Measurements from ENCODE around the gene TLE1. TPM values are rescaled to one million over a fixed set of nuclear protein-coding genes. Genes with fewer than 3 reads are reported as not detected.

TLE1 gene
- total RNA-seq, 4 donors from 2014 or later = 51.5 to 77.3 (median 62.2) TPM

- TF ChIP-seq POLR2AphosphoS5 (IDR thresholded peaks at IDR 0.05) = no peak
- TF ChIP-seq POLR2A (IDR thresholded peaks at IDR 0.05) = no peak
- TF ChIP-seq EP300 (IDR thresholded peaks at IDR 0.05; ENCODE audit: low read depth) = no peak
- TF ChIP-seq, protein P1, sequence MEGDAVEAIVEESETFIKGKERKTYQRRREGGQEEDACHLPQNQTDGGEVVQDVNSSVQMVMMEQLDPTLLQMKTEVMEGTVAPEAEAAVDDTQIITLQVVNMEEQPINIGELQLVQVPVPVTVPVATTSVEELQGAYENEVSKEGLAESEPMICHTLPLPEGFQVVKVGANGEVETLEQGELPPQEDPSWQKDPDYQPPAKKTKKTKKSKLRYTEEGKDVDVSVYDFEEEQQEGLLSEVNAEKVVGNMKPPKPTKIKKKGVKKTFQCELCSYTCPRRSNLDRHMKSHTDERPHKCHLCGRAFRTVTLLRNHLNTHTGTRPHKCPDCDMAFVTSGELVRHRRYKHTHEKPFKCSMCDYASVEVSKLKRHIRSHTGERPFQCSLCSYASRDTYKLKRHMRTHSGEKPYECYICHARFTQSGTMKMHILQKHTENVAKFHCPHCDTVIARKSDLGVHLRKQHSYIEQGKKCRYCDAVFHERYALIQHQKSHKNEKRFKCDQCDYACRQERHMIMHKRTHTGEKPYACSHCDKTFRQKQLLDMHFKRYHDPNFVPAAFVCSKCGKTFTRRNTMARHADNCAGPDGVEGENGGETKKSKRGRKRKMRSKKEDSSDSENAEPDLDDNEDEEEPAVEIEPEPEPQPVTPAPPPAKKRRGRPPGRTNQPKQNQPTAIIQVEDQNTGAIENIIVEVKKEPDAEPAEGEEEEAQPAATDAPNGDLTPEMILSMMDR (IDR thresholded peaks at IDR 0.05) = no peak
- no peak for DNase-seq
- H3K27me3 ChIP-seq = no peaks in the 10 kb centered on the region
- no peak overlapping the region for H3K27ac ChIP-seq
- in situ Hi-C loops (cut with MboI; ENCODE audit: low pct_ligation_motif_present in 1 of 4, low pct_unique_long_range_greater_than_20kb in 1 of 4, low sequenced_read_pairs in 3 of 4) (no loop called here), intact Hi-C loops (cut with DNase I; ENCODE audit: low total_unique reads) (no loop called here)
- 75 to 81% methylated on average over 7 to 9 of the region's 9 CpGs for WGBS, 2 donors (ENCODE audit: low coverage in 1 of 2)
- H3K36me3 ChIP-seq = no peaks in the 10 kb centered on the region
- no peak overlapping the region for H3K4me3 ChIP-seq
- no peaks in the 10 kb centered on the region for H3K9me3 ChIP-seq
- H3K4me1 ChIP-seq = peaks cover 0 to 2% (median 0%) of the 10 kb centered on the region in 4 donors
Measured at GRCh38 chr9:81535542-81536241, 153.7 kb downstream of the TLE1 start.

- TF ChIP-seq POLR2AphosphoS5 (IDR thresholded peaks at IDR 0.05) = no peak
- TF ChIP-seq, protein P1 (IDR thresholded peaks at IDR 0.05) = no peak
- TF ChIP-seq POLR2A (IDR thresholded peaks at IDR 0.05) = no peak
- TF ChIP-seq EP300 (IDR thresholded peaks at IDR 0.05; ENCODE audit: low read depth) = no peak
- H3K4me3 ChIP-seq = no peak overlapping the region
- H3K27ac ChIP-seq = no peak overlapping the region
- peaks cover 0 to 12% (median 0%) of the 10 kb centered on the region in 4 donors for H3K4me1 ChIP-seq
- H3K9me3 ChIP-seq = no peaks in the 10 kb centered on the region
- H3K36me3 ChIP-seq = no peaks in the 10 kb centered on the region
- WGBS, 2 donors (ENCODE audit: low coverage in 1 of 2) = 92 to 94% methylated on average over 4 of the region's 4 CpGs
- no peaks in the 10 kb centered on the region for H3K27me3 ChIP-seq
- in situ Hi-C loops (cut with MboI; ENCODE audit: low pct_ligation_motif_present in 1 of 4, low pct_unique_long_range_greater_than_20kb in 1 of 4, low sequenced_read_pairs in 3 of 4) (no loop called here), intact Hi-C loops (cut with DNase I; ENCODE audit: low total_unique reads) (no loop called here)
- no peak for DNase-seq
Measured at GRCh38 chr9:81534138-81534875, 155.0 kb downstream of the TLE1 start.

Small RNA genes lying within 50 kb of the gene (small RNA-seq; reads per million reads assigned to genes)
- 0 reads per million in 4 donors for gene RNU6-1035P

Other genes with a start within 250 kb of the TLE1 start
- not detected for gene SPATA31D4, start 238.9 kb upstream of the TLE1 start, total RNA-seq

Measured in transverse colon (tissue), 4 donors.